Central memory CD8-positive, alpha-beta T cell (primary cell): ENCODE data around the gene SPR.

Source experiments
- ATAC-seq: fragments of 150-1000 bp; cut with Tn5 transposase; replicated peaks from 2 replicates; pipeline ENCODE4 v1.10.0; 2022; ENCODE audit warnings: mild to moderate bottlenecking, moderate FRiP score, moderate number of reproducible peaks; ENCODE audit not compliant: poor library complexity, severe bottlenecking; ENCODE audit errors: extremely low read depth
- DNase-seq, 2 donors: peaks; one replicate each; pipeline ENCODE4 v3.0.0; 2021; ENCODE audit warnings: low spot score in 2 of 2
- H3K27ac Mint-ChIP-seq: one replicate; pipeline ENCODE4 v1.8.0; 2022; ENCODE audit warnings: low read depth, mild to moderate bottlenecking, moderate library complexity, mixed read lengths
- H3K27me3 Mint-ChIP-seq: one replicate; pipeline ENCODE4 v1.8.0; 2022; ENCODE audit warnings: mixed read lengths
- H3K36me3 Mint-ChIP-seq: one replicate; pipeline ENCODE4 v1.8.0; 2022; ENCODE audit warnings: mild to moderate bottlenecking, moderate library complexity, mixed read lengths; ENCODE audit not compliant: insufficient read depth
- H3K4me1 Mint-ChIP-seq: one replicate; pipeline ENCODE4 v1.8.0; 2022; ENCODE audit warnings: mixed read lengths
- H3K4me3 Mint-ChIP-seq: one replicate; pipeline ENCODE4 v1.8.0; 2022; ENCODE audit warnings: mild to moderate bottlenecking, moderate library complexity, mixed read lengths
- H3K9me3 Mint-ChIP-seq: one replicate; pipeline ENCODE4 v1.8.0; 2022; ENCODE audit warnings: mixed read lengths

Gene SPR

DNA sequence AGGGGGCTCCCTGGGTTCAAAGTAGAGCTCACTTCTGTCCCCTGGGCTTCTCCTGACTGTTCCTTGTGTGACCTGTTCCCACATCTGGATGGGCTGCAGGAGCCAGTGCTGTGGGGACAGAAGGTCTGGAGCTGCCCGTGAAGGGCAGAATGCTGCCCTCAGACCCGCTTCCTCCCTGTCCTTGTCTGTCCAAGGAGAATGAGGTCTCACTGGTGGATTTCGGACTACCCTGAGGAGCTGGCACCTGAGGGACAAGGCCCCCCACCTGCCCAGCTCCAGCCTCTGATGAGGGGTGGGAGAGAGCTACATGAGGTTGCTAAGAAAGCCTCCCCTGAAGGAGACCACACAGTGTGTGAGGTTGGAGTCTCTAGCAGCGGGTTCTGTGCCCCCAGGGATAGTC lies 45.6 kb downstream of the SPR start:
- H3K27me3 Mint-ChIP-seq: peaks cover 25% of the 10 kb centered on the region
- DNase-seq: no peak

DNA sequence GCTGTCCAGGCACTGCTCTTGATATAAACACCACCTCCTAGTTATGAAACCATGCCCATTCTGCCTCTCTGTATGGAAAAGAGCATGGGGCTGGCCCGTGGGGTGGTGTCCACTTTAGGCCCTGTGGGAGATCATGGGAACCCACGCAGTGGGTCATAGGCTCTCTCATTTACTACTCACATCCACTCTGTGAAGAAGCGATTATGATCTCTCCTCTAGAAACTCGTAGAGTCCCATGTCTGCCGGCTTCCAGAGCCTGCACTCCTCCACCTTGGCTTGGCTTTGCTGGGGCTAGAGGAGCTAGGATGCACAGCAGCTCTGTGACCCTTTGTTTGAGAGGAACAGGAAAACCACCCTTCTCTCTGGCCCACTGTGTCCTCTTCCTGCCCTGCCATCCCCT lies 46.0 kb downstream of the SPR start:
- ATAC-seq (no peak), DNase-seq (no peak)
- no peak overlapping the region for H3K27ac Mint-ChIP-seq
- H3K9me3 Mint-ChIP-seq: no peaks in the 10 kb centered on the region
- H3K4me3 Mint-ChIP-seq: no peak overlapping the region
- H3K27me3 Mint-ChIP-seq: peaks cover 25% of the 10 kb centered on the region
- no peaks in the 10 kb centered on the region for H3K36me3 Mint-ChIP-seq
- H3K4me1 Mint-ChIP-seq: peaks cover 6% of the 10 kb centered on the region

More for the DNA sequence above, 45.6 kb downstream of the SPR start:
- Mint-ChIP-seq H3K27ac (no peak overlapping the region), H3K4me3 (no peak overlapping the region), H3K9me3 (no peaks in the 10 kb centered on the region), H3K4me1 (peaks cover 6% of the 10 kb centered on the region), H3K36me3 (no peaks in the 10 kb centered on the region)
- no peak for ATAC-seq

DNA sequence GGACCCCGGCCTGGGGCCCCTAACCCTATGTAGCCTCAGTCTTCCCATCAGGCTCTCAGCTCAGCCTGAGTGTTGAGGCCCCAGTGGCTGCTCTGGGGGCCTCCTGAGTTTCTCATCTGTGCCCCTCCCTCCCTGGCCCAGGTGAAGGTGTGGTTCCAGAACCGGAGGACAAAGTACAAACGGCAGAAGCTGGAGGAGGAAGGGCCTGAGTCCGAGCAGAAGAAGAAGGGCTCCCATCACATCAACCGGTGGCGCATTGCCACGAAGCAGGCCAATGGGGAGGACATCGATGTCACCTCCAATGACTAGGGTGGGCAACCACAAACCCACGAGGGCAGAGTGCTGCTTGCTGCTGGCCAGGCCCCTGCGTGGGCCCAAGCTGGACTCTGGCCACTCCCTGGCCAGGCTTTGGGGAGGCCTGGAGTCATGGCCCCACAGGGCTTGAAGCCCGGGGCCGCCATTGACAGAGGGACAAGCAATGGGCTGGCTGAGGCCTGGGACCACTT lies 46.5 kb downstream of the SPR start:
- no peaks in the 10 kb centered on the region for H3K36me3 Mint-ChIP-seq
- peaks cover 25% of the 10 kb centered on the region for H3K27me3 Mint-ChIP-seq
- no peak overlapping the region for H3K4me3 Mint-ChIP-seq
- no peaks in the 10 kb centered on the region for H3K9me3 Mint-ChIP-seq
- peaks cover 6% of the 10 kb centered on the region for H3K4me1 Mint-ChIP-seq
- DNase-seq (no peak), ATAC-seq (no peak)
- H3K27ac Mint-ChIP-seq: no peak overlapping the region

DNA sequence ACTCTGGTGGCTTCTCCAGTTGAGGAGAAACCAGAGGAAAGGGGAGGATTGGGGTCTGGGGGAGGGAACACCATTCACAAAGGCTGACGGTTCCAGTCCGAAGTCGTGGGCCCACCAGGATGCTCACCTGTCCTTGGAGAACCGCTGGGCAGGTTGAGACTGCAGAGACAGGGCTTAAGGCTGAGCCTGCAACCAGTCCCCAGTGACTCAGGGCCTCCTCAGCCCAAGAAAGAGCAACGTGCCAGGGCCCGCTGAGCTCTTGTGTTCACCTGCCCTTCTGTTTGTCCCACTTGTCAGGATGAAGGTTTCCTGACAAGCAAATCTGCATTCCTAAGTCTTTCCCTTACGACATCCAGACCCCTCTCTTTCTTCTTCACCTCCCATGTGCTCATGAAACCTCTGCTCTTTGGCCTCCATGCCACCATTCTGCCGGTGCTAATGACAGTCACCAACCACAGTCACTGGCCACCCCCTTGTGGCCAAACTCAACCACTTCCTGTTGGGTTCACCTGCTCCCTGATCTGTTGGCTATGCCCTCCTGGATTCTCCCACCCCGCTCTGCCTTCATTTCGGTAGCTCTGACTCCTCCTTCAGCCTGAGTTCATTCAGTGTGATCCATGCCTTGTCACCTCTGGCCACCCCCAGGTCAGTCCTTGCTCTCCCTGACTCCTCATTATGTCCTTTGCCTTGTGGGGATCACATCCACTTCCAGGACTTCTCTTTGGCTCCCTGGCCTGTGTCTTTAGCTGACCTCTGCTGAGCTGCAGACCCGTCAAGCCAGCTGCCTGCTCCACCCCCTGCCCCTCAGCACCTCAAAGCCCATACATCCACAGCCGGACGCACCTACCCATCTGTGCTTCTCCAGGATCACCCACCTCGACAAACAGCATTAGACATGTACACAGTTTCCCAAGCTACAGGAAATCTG lies 47.7 kb downstream of the SPR start:
- Mint-ChIP-seq H3K27me3 (peaks cover 25% of the 10 kb centered on the region), H3K4me3 (no peak overlapping the region), H3K27ac (no peak overlapping the region), H3K36me3 (no peaks in the 10 kb centered on the region), H3K4me1 (peaks cover 6% of the 10 kb centered on the region), H3K9me3 (no peaks in the 10 kb centered on the region)
- ATAC-seq (no peak), DNase-seq (no peak)

DNA sequence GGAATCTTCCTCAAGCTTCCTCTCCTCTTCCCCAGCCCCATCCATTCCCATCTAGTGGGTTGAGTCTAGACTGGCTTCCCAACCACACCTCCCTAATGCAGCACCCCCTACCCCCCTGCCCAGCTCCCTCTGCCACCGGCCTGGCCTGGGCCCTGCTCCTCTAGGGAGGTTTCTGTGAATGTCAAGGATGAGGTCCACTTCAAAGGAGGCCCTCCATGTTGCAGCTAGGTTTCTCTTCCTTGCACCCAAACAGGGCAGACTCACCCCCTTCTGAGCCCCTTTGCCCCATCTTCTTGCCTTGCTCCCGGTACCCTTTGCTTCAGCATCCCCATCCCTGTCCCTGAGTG lies 48.4 kb downstream of the SPR start:
- H3K4me1 Mint-ChIP-seq: peaks cover 6% of the 10 kb centered on the region
- ATAC-seq (no peak), DNase-seq (no peak)
- peaks cover 25% of the 10 kb centered on the region for H3K27me3 Mint-ChIP-seq
- H3K9me3 Mint-ChIP-seq: no peaks in the 10 kb centered on the region
- H3K4me3 Mint-ChIP-seq: no peak overlapping the region
- no peaks in the 10 kb centered on the region for H3K36me3 Mint-ChIP-seq
- no peak overlapping the region for H3K27ac Mint-ChIP-seq

DNA sequence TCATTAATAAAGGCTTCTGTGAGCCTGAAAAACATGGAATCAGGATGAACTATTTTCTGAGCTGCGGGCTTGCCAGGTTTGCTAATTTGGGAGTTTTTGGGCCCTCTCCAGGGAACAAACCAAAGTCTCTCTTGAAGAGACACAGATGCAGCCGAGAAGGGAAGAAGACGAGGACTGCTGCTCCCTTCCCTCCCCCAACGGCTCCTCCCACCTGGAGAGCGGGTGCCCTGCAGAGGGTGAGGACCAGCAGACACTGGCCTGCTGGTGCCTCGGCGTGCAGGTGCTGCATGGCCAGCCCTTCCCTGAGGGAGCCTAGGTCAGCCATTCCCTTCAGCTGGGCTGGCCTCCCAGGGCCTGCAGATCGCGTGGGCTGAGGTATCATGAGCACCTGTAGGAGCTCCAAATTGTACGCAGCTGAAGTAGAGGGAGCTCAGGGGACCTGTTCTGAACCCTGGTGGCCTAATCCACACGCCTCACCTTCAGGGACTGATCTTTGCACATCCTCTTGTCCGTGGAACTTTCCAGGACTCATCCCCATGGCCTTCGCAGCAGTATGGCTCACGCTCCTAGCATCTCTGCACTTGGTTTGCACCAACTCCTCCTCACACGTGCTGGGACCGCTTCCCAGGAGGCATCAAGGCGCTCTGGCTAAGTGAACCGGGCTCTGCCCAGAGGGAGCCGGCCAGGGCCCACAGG lies 49.6 kb downstream of the SPR start:
- DNase-seq (no peak), ATAC-seq (no peak)
- H3K27me3 Mint-ChIP-seq: peaks cover 25% of the 10 kb centered on the region
- no peak overlapping the region for H3K27ac Mint-ChIP-seq
- no peak overlapping the region for H3K4me3 Mint-ChIP-seq
- no peaks in the 10 kb centered on the region for H3K9me3 Mint-ChIP-seq
- H3K4me1 Mint-ChIP-seq: peaks cover 6% of the 10 kb centered on the region
- H3K36me3 Mint-ChIP-seq: no peaks in the 10 kb centered on the region

DNA sequence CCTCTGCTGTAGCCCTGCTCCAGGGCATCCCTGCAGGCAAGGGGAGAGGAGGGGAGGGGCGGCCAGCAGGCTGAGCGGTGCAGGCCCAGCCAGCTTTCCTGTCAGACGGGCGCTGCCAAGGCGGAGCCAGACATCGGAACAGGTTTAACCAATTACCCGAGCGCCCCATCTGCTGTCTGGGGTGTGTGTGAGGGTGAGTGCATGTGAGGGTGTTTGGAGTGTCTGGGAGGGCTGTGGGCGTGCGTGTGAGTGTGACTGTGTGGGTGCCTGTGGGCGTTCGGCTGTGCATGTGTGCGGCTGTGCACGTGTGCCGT lies 50.1 kb downstream of the SPR start:
- Mint-ChIP-seq H3K4me1 (peaks cover 6% of the 10 kb centered on the region), H3K4me3 (no peak overlapping the region), H3K27ac (no peak overlapping the region), H3K9me3 (no peaks in the 10 kb centered on the region), H3K36me3 (no peaks in the 10 kb centered on the region), H3K27me3 (peaks cover 25% of the 10 kb centered on the region)
- DNase-seq (no peak), ATAC-seq (no peak)

DNA sequence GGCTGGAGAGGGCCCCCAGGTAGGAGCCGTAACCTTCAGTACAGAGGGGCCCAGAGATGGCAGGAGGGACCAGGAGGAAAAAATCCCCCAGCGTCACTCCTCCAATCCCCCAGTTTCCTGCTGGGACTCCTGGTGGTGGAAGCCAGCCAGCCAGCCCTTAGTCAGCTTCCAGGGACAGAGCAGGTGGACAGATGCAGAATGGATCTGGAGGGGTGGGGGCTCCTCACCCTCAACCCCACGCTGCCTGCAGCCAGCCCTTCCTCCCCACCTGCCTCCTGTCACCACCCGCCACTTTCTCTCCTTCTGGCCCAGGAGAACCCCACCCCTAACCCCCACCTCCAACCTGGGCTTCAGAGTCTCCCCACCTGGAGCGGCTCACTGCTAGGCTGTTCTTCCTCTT lies 51.2 kb downstream of the SPR start:
- no peaks in the 10 kb centered on the region for H3K9me3 Mint-ChIP-seq
- ATAC-seq: no peak
- no peak overlapping the region for H3K4me3 Mint-ChIP-seq
- H3K4me1 Mint-ChIP-seq: peaks cover 6% of the 10 kb centered on the region
- peaks cover 25% of the 10 kb centered on the region for H3K27me3 Mint-ChIP-seq
- peak overlapping the region; percentile 9 for H3K27ac Mint-ChIP-seq
- no peak for DNase-seq
- H3K36me3 Mint-ChIP-seq: no peaks in the 10 kb centered on the region

DNA sequence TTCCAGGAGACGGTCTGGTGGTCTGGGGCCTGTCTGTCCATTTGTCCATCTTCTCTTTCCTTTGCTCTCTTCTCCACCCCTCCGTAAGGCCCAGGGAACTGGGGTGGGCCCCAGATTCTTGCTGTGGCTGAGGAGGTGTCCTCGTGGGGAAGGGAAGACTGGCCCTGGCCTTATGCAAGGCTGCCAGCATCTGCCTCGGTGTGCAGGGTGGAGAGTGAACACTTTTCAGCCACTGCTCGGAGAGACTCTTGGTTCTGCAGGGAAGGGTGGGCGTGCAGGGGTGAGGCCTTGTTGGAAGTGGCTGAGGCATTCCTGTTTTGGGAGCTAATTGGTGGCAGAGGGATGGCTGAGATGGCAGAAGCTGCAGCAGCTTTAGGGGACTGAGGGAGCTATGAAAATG lies 53.2 kb downstream of the SPR start:
- Mint-ChIP-seq H3K27ac (no peak overlapping the region), H3K4me3 (no peak overlapping the region), H3K36me3 (no peaks in the 10 kb centered on the region), H3K27me3 (peaks cover 10% of the 10 kb centered on the region), H3K9me3 (no peaks in the 10 kb centered on the region), H3K4me1 (peaks cover under 1% of the 10 kb centered on the region)
- no peak for ATAC-seq
- DNase-seq: no peak

DNA sequence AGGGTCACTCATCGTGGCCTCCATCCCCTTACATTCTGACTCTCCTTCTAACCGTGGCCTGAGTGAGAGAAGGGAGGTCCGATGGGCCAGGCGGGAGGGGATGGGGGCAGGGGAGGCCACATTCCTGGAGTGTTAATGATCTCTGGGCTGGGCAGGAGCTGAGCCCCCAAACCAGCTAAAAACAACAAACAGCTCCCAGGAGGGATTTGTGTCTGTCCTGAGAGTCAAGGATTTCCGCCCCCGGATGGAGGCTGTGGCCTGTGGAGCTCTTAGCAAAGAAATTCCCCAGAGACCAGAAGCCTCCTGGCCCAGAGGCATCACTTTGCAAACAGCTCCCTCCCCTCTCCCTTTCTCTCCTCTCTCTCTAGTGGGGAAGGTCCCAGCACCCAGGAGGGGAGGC lies 53.6 kb downstream of the SPR start:
- Mint-ChIP-seq H3K27ac (no peak overlapping the region), H3K4me3 (no peak overlapping the region), H3K36me3 (no peaks in the 10 kb centered on the region), H3K9me3 (no peaks in the 10 kb centered on the region), H3K27me3 (peaks cover 6% of the 10 kb centered on the region), H3K4me1 (no peaks in the 10 kb centered on the region)
- no peak for ATAC-seq
- no peak for DNase-seq
